Iris pigment epithelial cell (primary cell): ENCODE results near the gene PI16.

Experiments used
- DNase-seq: peaks from one replicate; pipeline ENCODE4 v3.0.0-alpha.2; 2011; ENCODE audit warnings: low read depth

Gene PI16

DNA sequence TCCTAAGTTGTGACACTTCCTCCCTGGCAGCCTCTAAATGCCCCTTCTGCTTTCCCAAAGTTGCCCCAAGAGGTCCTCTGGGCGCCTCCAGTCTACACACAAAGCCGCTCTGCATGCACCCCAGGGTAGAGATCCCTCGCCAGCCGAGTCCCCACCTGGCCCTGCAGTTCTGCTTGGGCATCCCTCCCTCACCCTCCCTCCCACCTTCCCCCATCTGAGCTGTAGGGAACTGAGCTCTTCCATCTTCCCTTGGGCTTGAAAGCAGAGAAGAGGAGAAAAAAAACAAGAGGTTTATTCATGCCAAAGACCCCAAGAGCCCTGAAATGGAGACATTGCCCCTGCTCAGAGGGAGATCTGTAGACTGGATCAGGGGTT, 45.2 kb downstream of the PI16 start:
- DNase-seq = no peak

DNA sequence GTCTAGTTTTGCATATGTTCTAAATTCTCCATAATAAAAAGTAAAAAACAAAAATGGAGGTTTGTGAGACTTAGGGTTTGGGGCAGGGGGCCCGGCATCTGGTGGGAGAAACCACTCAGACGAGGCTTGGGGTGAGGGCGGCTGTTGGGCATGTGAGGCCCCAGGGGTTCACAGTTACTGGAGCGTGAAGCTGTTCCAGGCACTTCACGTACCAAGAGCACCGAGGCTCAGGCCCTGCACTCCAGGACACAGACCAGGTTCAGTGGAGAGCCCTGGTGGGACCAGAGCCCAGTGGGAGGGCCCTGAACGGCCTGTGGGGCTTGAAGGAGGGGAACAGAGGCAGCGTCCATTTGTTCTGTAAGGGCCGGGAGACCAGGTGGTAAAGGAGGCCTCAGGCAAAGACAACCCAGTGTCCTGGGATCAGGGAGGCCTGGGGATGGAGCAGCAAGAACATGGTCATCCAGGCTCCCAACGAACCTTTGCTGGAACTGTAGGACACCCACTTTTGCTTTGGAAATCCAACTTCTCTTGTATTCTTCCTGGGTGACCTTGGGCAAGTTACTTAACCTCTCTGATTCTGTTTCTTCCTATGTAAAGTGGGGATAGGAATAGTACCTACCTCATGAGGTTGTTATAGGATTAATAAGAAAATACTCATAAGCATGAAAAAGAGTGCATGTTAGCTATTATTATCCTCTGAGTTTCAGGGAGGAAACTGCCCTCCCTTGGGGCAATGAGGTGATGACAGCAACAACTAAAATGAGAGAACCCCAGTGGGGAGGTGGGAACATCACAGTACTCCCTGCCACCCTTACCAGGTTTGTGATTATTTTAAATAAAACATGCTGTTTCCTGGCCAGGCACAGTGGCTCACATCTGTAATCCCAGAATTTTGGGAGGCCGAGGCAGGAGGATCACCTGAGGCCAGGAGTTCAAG, 49.8 kb downstream of the PI16 start:
- DNase-seq = no peak

- DNase-seq = no peak
Measured at GRCh38 chr6:37005061-37005810, 50.7 kb downstream of the PI16 start, which contains the start of gene FGD2. FGD2 (plus strand) TSS chr6:37005655; CDS start chr6:37005818, 163 bp downstream.

DNA sequence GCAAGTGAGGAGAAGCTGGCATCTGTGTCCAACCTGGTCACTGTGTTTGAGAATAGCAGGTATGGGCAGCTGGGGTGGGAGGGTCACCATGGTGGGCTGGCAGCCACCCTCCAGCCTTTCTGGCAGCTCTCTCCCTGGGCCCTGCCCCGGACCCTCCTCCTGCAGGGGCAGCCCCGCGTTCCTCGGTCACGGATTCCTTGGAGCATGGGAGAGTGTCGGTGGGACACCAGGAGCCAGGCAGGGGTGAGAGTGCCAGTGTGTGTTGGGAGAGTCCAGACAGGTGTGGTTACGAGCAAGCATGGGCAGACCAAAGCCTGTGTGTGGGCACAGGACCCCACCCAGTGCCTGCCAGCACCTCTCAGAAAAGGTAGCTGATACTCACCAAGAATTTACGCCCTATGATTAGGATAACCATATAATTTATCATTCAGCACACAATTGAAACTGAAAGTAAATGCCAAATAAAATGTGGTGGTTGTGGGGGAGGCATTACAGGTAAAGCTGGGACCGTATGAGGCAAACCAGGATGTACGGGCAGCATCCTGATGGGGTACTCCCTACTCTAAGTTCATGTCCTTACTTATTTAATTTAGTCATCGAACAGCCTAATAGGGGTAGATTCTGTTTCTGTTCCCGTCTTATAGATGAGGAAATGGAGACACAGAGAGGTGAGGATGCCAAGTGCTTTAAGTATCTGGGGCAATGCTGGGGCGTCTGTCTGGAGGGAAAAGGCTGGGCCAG, 51.5 kb downstream of the PI16 start:
- DNase-seq = no peak

- peak; percentile 16 for DNase-seq
Measured at GRCh38 chr6:37006793-37007339, 52.3 kb downstream of the PI16 start.

GRCh38 chr6:37007340-37008043, 53.0 kb downstream of the PI16 start:
- DNase-seq = no peak

DNA sequence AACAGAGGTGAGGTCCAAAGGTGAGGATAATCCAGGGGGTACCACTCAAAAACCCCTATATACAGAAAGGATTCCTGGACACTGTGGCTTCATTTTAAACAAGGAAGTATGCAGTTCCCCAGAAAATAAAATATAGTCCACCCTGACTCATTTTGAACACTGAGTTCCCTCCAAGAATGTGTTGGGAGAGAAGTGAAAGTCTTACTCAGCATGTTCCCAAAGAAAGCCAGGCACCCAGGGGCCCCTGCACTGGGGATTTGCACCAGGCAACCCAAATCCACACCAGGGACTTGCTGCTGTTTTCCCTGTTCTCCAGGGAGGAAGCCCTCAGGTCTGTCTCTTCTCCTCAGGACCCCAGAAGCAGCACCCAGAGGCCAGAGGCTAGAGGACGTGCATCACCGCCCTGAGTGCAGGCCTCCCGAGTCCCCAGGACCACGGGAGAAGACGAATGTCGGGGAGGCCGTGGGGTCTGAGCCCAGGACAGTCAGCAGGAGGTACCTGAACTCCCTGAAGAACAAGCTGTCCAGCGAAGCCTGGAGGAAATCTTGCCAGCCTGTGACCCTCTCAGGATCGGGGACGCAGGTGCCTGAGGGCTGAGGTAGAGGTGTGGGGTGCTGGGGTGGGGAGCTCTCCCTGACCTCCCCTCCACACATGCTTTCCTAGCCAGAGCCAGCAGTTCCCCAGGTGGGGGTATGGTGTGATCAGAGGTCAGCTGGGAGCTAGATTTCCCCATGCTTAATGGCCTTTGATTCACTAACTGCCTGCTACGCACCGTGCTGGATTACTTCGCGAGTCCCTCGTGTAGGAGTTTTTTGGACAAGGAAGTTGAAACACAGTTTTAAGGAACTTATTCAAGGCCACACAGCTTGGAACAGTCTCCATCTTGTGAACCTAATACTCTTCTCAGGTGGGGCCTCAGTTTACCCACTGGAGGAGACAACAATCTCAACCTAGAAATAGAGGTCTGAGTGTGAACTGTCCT, 54.2 kb downstream of the PI16 start:
- no peak for DNase-seq

GRCh38 chr6:37010402-37010892, 55.9 kb downstream of the PI16 start:
- DNase-seq = no peak

DNA sequence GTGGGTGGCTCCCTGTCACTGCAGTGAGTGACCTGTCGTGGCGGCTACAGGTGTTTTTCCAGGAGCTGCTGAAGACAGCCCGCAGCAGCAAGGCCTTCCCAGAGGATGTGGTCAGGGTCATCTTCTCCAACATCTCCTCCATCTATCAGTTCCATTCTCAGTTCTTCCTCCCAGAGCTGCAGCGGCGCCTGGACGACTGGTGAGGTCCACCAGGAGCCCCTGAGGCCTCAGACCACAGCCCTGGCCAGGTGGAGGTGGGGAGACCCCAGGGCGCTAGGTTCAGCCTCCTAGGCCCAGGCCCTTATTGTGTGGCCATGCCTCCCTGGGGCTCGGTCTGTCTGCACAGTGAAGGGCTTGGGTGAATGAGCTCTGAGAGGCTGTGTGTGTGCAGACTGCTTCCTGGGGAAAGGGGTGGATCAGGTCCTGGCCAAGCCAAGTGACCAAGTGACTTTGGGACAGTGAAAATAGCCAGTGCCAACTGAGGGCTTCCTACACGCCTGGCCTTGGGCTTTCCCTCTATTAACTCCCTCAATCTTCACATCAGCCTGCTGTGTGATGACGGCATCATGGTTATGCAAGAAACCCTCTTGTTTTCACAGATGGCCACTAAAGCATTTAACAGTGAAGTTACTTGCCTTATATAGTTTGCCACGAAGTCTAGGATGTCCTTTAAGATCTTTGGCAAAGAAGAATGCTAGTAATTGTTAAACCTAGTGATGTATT, 57.3 kb downstream of the PI16 start:
- DNase-seq = peak; percentile 84

- DNase-seq = no peak
Measured at GRCh38 chr6:37013516-37014491, 59.3 kb downstream of the PI16 start.
